Dedifferentiated amniotic fluid mesenchymal stem cell (primary cell): Measurements from ENCODE around the gene FARS2.

Experiments
- DNase-seq: peaks from one replicate; pipeline ENCODE4 v3.0.0-alpha.2; 2016; ENCODE audit errors: extremely low spot score

FARS2 gene

DNA sequence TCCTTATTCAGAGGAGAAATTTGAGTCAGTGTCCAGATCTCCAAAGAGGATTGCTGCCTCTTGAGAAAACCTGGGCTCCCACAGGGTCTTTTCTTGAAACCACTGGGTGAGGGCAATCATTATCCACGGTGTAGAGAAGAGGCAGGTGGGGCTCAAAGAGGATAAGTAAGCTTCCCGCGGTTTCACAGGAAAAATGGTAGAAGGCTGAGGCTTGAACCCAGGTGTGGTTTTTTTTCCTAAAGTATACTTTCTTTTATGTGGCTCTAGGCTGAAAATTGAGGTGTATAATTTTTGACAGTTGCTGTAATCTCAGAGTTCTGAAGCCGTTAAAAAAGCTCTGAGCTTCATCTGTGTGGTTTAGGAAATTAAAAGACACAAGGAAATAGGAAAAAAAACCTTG, 164.5 kb downstream of the FARS2 start:
- DNase-seq: no peak

DNA sequence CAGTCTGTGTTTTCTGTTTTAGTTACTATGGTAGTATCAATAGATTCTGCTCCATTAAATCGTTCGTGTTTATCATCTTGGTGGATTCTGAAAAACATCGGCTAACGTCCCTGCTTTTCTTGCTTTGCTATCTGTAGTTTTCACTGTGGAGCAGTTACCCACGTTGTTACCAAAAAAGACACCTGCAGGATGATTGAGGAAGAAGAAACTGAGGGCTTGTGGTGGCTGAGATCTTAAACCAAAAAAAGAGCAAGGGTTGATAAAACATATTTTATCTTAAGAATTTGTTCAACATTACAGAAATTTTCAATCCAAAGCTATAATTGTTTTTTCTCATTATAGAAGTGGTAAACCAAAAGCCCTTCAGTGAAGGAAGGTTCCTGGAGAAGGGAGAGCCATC, 166.3 kb downstream of the FARS2 start:
- no peak for DNase-seq

DNA sequence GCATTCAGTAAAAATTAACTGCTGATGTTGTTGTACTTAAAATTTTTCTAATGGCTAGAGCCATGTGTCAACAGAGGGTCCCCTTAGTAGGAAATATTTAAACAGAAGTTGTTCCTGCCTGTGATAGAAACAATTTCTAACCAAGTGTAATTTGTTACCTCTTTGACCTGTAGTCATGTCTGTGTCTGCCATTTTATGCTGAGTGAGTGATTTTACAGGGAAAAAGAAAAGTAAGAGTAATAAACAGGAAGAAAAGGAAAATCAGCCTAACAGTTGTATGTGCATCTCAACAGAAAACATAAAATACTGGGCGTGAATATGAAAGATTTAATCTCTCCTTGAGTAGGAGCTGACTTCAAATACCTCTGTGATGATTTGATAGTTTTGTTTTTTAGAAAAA, 172.0 kb downstream of the FARS2 start:
- no peak for DNase-seq

DNA sequence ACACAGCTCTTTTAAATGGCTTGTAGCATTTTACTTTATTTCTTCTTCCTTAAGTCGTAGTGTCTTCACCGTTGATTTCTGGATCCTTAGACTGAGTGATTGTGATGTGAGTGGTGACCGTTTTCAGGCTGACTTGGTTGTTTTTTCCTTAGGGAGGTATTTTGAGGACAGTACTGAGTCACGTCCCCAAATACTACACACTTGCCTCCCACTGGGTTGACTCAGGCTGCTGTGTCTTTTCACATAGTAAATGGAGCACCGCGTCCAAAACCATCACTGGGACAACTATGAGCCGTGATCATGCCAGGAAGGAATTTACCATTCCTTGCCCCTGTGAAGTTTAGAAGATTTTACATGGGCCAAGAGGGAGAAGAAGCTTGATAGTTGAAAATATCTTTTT, 174.1 kb downstream of the FARS2 start:
- no peak for DNase-seq

DNA sequence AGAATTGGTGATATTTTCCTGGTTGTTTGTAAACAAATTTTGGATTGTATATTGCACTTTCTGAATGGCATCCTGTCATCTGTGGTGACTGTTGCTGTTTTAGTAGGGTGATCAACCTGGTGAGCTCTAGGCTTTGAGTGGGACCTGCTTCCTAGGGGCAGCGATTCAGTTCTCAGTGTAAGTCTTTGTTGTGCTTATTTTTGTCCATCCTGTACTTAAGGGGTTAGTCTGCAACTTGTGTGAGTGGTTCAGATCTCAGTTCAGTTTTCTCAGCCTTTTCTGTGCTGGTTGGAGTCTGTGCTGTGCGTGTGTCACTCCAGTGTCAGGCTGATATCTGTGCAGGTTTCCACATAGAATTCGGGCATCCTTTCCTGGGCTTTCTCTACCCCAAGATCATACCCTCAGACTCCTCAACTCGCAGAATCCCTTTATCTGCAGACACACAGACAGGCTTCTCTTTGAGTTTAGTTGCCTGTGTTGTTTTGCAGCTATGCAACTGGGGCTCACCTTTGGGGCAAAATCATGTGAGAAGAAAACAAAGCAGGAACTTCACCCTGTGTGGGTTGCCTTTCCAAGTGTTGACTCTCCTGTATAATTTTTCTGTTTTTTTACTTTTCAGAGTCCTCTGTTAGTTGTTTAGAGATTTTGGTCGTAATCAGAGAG, 177.7 kb downstream of the FARS2 start:
- DNase-seq: no peak

DNA sequence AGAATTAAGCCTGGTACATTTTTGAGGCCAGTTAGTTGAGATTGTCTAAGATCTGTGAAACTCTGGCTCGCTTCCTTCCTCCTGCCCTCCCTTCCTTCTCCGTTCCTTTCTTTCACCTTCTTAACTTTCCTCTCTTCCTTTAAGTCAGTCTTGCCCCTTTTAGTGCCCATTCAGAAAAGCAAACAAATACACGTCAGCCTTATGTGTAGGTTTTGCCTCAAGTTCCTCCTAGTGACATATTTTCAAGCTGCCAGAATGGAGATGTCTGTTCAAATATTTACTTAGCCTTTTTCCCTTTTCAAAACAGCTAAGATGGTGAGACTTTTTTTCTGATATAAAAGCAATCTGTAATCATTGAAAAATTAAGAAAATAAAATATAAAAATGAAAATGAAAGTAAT, 178.4 kb downstream of the FARS2 start:
- DNase-seq: no peak

DNA sequence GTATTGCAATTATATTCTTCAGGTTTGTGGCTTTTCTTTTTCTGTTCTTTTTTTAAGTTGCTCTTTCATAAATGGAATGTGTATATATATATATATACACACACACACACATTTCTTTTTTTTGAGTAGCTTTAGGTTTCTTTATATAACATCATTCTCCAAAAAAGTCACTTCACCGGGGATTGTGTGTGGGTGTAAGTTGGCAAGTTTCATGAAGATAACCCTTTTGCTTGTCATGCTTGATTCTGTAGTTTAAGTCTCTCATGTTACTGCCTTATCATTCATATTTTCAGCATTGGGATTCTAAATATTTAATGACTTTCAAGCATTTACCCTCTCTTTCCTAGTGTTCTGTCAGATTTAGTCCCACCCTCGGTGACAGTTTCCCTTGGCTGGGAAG, 181.0 kb downstream of the FARS2 start:
- no peak for DNase-seq

DNA sequence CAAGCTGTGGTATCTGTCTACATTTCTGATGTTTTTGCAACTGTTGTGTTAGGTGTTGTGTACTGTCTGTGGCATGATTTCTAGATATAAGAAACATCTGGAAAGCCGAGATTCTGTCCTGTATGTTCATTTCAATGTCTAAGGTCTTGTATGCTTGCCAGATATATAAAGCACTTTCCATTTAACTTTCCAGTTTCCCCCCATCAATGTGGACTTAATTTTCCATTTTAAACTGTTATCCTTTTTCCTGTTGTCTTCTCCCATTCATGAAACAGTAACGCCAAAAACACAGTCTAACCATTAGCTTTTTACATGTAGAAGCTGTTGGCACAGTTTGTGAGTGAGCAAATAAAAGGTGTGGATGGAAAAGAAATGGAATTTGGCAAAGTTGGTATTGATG, 181.6 kb downstream of the FARS2 start:
- DNase-seq: no peak

DNA sequence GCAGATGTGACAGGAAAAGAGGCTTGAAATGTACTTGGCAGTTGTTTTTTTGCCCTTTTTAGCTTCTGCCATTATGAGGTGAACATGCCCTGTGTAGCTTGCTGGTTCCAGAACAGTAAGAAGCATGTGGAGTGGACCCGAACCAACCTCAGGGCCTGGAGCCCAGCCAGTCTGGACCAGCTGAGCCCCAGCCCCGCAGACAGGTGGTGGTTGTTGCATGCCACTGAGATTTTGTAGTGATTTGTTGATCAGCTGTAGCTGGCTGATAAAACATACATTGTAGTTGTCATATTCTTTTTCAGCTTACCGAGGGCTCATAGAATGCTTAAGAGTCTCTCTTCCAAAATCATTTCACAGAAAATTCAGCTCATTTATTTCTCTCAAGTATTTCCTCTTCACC, 182.2 kb downstream of the FARS2 start:
- no peak for DNase-seq

DNA sequence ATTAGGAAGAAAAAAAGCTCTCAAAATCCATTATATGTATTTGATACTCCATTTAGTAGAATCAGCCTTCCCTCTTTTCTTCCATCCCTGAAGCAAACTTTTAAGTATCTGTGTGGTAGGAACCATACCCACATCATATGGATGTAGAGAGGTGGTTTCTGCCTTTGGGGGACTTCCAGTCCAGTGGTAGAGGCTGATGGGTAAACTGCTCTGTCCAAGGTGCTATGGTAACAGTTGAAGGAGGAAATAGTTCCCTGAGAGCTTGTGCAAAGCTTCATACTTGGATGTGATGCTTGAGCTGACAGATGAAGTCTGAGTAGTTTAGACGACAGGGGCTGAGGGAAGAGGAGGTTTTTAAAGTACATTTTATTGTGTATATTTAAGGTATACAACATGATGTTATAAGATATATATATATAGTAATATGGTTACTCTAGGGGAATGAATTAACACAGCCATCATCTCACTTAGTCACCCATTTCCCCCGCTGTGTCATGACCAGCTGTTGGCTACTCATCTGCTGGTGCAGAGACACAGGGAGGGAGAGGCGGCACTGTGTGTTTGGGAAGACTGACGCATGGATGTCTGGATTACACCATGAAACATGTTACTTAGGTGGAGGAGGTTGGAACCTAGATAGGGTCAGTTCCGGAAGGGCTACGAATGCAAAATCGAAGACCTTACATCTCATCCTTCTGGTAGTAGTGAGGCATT, 185.2 kb downstream of the FARS2 start:
- no peak for DNase-seq

DNA sequence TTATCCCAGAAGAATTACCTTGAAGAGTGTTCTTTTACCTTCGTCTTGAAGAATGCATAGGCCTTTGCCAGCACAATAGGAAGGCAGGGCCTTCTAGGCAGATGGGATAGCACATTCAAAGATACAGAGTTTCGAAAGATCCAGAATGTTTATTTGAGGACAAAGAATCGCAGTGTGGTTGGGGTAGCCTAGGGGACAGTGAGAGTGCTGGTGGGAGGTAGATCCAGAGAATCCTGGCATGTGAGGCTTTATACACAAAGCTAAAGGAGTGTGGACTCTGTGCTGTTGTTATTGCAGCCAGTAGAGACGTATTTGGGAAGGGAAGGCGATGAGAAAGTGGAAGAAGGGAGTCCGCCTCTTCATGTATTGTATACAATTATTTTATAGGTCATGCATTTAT, 186.6 kb downstream of the FARS2 start:
- DNase-seq: no peak

DNA sequence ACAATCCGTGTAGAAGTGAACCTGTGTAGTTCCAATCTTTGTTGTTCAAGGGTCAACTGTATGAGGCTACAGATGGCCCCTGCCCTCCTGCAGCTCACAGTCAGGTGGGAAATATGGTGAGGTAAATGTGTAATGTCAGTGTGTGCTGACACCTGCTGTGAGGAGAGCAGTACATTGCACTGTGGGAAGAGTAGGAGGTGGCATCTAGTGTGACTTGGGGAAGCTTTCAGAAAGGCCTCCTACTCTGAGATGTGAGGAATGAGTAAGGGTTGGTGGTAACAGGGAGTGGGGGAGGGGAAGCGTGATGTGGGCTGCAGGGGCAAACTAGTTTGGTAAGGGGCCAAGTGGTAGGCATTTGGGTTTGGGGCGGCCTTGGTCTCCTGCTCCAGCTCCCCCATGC, 188.8 kb downstream of the FARS2 start:
- DNase-seq: no peak

DNA sequence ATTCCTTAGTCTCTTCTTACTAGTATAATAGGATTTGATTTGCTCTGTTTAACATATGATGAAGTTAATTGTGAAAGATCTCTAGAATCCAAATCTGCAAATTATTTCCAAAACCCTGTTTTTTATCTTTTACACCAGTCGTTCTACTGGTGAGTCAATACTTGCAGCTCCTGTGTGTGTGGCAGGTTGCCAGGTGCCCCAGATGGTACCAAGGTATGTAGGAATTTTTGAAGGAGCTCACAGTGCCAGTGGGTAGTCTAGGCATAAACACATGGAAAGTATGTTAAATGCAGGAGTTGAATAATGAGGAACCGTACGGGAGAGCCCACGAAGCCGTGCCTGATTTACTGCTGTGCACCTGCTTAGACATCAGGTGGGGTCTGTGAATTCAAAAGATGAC, 192.2 kb downstream of the FARS2 start:
- DNase-seq: no peak

DNA sequence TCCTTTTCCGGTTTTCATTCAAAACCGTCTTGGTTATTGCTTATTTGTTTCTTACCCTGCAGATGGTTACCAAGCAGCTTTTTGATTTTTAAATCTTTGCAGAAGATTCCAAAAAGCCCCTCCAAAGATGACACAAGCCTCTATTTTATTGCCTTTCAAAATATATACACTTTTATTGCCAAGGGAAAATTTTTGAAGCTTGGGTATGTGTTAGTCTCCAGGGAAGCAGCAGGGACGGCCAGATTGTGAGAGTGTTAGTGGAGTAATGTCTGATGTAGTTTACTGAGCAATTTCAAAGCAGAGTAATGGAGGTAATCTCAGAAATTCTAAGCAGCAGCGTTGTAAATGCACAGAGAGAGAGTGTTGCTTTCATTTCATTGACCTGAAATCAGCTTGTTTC, 193.8 kb downstream of the FARS2 start:
- DNase-seq: no peak

DNA sequence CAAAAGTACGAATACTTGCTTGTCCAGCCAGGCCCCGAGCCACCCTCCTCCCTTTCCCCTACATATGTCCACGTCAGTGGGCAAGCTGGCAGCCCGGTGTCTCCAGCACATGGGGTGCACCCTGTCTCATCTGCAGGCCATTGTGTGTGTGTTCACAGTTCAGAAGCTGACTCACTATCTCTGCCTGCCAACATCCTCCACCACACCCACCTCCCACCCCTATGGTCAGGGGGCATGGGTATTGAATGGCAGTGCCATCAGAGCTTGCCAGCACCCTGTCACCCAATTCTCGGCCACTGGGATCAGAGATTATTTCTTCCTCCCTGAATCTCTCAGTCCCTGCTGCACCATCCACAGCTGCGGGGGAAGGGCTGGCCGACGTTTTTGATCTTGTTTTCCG, 195.7 kb downstream of the FARS2 start:
- no peak for DNase-seq

DNA sequence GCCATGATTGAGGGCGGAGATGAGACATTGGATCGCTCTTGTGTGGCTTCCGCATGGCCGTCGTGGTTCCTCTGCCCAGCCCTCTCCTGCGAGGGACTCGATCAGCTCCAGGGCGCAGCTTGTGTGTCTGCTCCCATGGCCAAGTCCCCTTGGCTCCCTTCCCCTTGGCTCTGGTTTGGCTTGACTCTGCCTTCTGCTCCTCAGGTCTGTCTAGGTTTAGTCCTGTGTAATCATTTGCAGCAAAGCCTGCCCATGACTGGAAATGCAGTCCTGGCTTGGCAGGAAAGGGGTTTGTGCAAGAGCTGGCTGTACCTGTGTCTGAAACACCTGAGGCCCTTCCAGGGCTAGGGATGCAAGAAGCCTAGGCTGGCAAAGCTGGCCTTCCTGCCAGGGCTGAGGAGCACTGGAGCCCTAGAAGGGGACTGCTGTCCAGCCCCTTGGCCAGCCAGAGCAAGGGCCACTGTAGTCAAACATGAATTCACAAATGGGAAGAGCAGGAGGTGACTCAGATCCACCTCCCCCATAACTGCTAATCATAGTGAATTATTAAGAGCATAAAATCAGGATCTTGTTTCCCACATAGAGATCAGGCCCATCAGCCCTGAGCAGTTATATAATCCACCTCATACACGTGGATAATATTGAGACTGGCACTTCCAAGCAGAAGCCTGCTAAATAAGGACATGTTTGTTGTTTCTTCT, 196.8 kb downstream of the FARS2 start:
- no peak for DNase-seq

DNA sequence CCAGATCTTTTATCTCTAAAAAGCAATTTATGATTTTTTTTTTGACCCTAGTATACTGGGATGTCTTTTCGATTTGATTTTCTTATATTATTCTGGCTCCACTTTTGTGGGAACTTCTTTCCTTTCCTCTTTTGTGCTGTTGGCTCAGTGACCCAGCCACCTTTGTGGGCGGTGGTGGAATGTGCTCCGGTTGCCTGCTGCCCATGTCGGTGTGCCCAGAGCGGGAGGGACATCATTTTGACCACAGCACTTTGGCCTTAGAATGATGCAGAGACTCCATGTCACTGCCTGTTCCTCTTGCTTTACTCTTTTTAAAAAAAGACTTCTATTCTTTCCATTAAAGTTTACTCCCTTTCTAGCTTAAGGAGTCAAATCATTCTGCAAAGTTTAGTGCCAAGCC, 198.0 kb downstream of the FARS2 start:
- DNase-seq: no peak

DNA sequence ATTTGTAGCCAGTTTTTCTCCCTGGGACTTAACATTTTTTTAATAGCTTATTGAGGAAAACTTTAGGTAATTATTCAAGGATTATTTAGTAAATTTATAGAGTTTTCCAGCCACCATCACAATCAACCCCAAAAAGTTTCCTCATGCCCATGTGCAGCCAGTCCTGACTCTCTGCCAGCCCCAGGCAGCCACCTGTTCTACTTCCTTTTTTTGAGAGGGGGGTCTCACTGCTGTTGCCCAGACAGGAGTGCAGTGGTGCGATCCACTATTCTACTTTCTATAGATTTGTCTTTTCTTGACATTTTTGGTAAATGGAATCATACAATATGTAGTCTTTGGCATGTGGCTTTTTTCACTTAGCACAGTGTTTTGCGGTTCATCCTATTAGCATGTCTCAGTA, 200.1 kb downstream of the FARS2 start:
- DNase-seq: no peak

DNA sequence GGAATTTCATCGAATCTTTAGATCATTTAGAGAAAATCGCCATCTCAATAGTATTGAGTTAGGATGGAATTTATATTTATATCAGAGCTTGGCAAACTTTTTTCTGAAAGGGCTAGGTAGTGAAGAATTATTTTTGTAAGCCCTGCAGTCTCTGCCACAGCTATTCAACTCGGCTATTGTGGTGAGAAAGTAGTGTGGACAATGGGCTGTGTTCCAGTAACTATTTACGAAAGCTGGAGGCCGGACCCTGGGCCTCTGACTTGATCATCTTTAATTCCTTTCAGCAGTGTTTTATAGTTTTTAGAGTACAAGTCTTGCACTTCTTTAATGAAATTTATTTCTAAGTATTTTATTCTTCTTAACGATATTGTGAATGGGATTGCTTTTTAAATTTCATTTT, 201.5 kb downstream of the FARS2 start:
- no peak for DNase-seq

DNA sequence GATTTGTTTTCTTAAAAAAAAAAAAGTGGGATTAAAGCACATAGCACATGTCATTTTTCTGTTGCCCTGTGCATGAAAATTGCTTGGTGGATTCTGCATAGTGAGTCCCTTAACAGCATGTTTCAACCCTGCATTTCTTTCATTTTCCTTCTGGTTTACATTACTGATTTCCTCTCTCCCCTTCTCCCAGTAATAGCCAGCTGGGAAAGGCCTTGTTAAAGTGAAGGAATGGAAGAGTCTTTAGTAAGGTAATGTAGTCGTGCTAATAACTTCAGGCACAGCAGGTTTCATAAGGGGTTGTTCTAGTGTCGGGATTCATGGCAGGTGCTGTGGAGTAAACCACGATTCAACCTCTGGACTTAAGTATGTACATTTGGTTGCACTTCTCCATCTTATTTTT, 202.4 kb downstream of the FARS2 start:
- DNase-seq: no peak

DNA sequence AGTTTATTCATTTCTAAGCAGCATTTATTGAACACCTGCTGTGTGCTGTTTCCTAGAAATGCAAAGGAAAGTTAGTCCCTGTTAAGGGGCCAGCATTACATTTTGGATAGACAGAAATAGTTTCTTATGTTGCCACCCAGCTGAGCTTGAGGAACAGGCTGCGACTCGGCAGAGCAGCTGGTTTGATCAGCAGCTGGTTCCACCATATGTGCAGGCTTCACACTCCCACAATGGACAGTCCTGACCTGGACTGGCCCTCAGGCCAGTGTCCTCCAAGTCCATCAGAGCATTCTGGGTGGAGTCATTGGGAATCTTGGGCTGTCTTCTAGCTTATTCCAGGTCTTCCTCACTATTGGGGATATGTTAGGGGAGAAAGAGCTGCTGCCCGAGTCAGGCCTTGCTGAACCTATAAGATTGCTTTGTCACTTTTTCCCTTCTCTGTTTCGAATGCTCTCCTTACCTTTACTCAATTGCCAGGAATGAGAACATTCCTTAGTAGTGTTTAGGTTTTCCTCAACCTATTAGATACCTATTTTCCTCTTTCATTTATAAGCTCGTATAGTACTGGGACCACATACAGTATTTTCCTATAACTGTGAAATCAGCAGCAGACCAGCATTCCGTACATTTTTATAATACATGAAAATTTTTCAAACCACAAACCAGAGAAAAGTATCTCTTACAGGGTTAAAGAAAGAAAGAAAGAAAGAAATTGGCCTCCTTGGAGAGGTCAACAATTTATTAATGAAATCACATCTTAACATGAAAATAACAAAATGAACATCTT, 203.0 kb downstream of the FARS2 start:
- no peak for DNase-seq
